Gastrocnemius medialis (tissue), 4 donors: ENCODE measurements around the gene IL31. TPM values are rescaled to one million over a fixed set of nuclear protein-coding genes. Genes with fewer than 3 reads are reported as not detected.

Experiments used
- ATAC-seq, 2 donors: fragments of 150-250 bp; one replicate each; pipeline ENCODE4 v1.9.1; 2016
- DNase-seq, 2 donors: peaks; one replicate each; pipeline ENCODE4 v3.0.0-alpha.2; 2019
- H3K27ac ChIP-seq, 4 donors: fragments of 200-600 bp; sonication (generic); 1 replicate in 1 of 4; 2 replicates in 3 of 4; pipeline ENCODE4 v1.5.1; 2016 to 2018; ENCODE audit warnings: mild to moderate bottlenecking in 2 of 4, moderate library complexity in 1 of 4
- H3K27me3 ChIP-seq, 3 donors: fragments of 200-600 bp; sonication (generic) in 2 of 3; 1 replicate in 1 of 3; 2 replicates in 2 of 3; pipeline versions ENCODE4 v1.5.1 to v1.6.0; 2016 to 2019; ENCODE audit warnings: mild to moderate bottlenecking in 1 of 3, moderate library complexity in 1 of 3
- H3K36me3 ChIP-seq, 2 donors: fragments of 200-600 bp; sonication (generic) in 1 of 2; one replicate each; pipeline ENCODE4 v1.5.1; 2017 to 2018
- H3K4me1 ChIP-seq, 2 donors: fragments of 200-600 bp; sonication (generic) in 1 of 2; one replicate each; pipeline ENCODE4 v1.5.1; 2016 to 2017; ENCODE audit warnings: mild to moderate bottlenecking in 2 of 2
- H3K4me3 ChIP-seq, 4 donors: fragments of 200-600 bp; sonication (generic) in 3 of 4; 1 replicate in 1 of 4; 2 replicates in 3 of 4; pipeline ENCODE4 v1.5.1; 2016 to 2019; ENCODE audit warnings: mild to moderate bottlenecking in 2 of 4
- H3K9me3 ChIP-seq, 3 donors: fragments of 200-600 bp; sonication (generic) in 2 of 3; 1 replicate in 1 of 3; 2 replicates in 2 of 3; pipeline ENCODE4 v1.5.1; 2016 to 2019
- POLR2A ChIP-seq, 2 donors: fragments of 450-650 bp; IDR thresholded peaks; one replicate each; pipeline ENCODE4 v1.6.1; 2017; ENCODE audit warnings: antibody characterized with exemption in 2 of 2, mild to moderate bottlenecking in 2 of 2, moderate library complexity in 2 of 2
- in situ Hi-C, 4 donors: fragments of 200-750 bp; cut with MboI; loops; one replicate each; pipeline versions ENCODE4 v1.15.0 to v1.8.0; 2017; ENCODE audit warnings: low sequenced_read_pairs in 4 of 4
- intact Hi-C: fragments of 100-400 bp; cut with DNase I; formaldehyde crosslinking; loops from one replicate; pipeline ENCODE4 v1.15.1; 2023; ENCODE audit warnings: low total_unique reads
- total RNA-seq, 4 donors: library from RNA; depleted of rRNA; stranded (reverse); fragments of >200 nt; gene quantifications; one replicate each; pipeline versions ENCODE4 v1.1.0 to v1.2.3, GENCODE V29; 2016
- TF ChIP-seq, protein P1 (sequence below), 5 experiments: fragments of 450-650 bp in 3 of 5; fragments of 200-600 bp in 2 of 5; sonication (generic) in 2 of 5; IDR thresholded peaks in 4 of 5; conservative IDR thresholded peaks in 1 of 5; 1 replicate in 4 of 5; 2 replicates in 1 of 5; pipeline ENCODE4 v1.5.1; 2016 to 2019; ENCODE audit warnings: antibody characterized with exemption in 5 of 5, mild to moderate bottlenecking in 3 of 5, moderate library complexity in 3 of 5

Gene IL31
- total RNA-seq: not detected

- no peaks in the 10 kb centered on the region for H3K36me3 ChIP-seq
- intact Hi-C loops: no loop called here
- no peak for DNase-seq
- no peak for ATAC-seq
- H3K4me3 ChIP-seq: no peak within 1 kb of the TSS
- no peaks in the 10 kb centered on the region for H3K9me3 ChIP-seq
- in situ Hi-C loops: no loop called here
- no peak within 1 kb of the TSS for H3K27ac ChIP-seq
- TF ChIP-seq, protein P1, sequence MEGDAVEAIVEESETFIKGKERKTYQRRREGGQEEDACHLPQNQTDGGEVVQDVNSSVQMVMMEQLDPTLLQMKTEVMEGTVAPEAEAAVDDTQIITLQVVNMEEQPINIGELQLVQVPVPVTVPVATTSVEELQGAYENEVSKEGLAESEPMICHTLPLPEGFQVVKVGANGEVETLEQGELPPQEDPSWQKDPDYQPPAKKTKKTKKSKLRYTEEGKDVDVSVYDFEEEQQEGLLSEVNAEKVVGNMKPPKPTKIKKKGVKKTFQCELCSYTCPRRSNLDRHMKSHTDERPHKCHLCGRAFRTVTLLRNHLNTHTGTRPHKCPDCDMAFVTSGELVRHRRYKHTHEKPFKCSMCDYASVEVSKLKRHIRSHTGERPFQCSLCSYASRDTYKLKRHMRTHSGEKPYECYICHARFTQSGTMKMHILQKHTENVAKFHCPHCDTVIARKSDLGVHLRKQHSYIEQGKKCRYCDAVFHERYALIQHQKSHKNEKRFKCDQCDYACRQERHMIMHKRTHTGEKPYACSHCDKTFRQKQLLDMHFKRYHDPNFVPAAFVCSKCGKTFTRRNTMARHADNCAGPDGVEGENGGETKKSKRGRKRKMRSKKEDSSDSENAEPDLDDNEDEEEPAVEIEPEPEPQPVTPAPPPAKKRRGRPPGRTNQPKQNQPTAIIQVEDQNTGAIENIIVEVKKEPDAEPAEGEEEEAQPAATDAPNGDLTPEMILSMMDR (IDR thresholded peaks at IDR 0.05 in 4 of 5, conservative IDR thresholded peaks at IDR 0.05 in 1 of 5): no peak
- no peak for TF ChIP-seq POLR2A (IDR thresholded peaks at IDR 0.05)
- no peaks in the 10 kb centered on the region for H3K4me1 ChIP-seq
- peaks cover 0 to 3% (median 0%) of the 10 kb centered on the region in 3 donors for H3K27me3 ChIP-seq
These were observed at the start of gene IL31 for GRCh38 chr12:122174155-122174845. TSS of gene IL31 (minus strand) at chr12:122174221. CDS start at chr12:122174172, 49 bp downstream.

- no peak for ATAC-seq
- Histone ChIP-seq H3K36me3 (peaks cover 2 to 99% of the 10 kb centered on the region in 2 donors), H3K9me3 (no peaks in the 10 kb centered on the region), H3K4me3 (no peak overlapping the region), H3K27me3 (no peaks in the 10 kb centered on the region), H3K27ac (no peak overlapping the region), H3K4me1 (no peaks in the 10 kb centered on the region)
- DNase-seq: no peak
- intact Hi-C loops: no loop called here
- in situ Hi-C loops: no loop called here
- no peak for TF ChIP-seq POLR2A (IDR thresholded peaks at IDR 0.05)
- TF ChIP-seq, protein P1 (IDR thresholded peaks at IDR 0.05 in 4 of 5, conservative IDR thresholded peaks at IDR 0.05 in 1 of 5): no peak
These were observed 42.4 kb upstream of the IL31 start for GRCh38 chr12:122216445-122216844.

- Histone ChIP-seq H3K27me3 (no peaks in the 10 kb centered on the region), H3K9me3 (no peaks in the 10 kb centered on the region), H3K36me3 (peaks cover 2 to 98% of the 10 kb centered on the region in 2 donors), H3K4me3 (no peak overlapping the region), H3K4me1 (no peaks in the 10 kb centered on the region), H3K27ac (no peak overlapping the region)
- TF ChIP-seq, protein P1 (IDR thresholded peaks at IDR 0.05 in 4 of 5, conservative IDR thresholded peaks at IDR 0.05 in 1 of 5): no peak
- TF ChIP-seq POLR2A (IDR thresholded peaks at IDR 0.05): no peak
- in situ Hi-C loops: no loop called here
- ATAC-seq (no peak), DNase-seq (no peak)
- intact Hi-C loops: no loop called here
These were observed 41.8 kb upstream of the IL31 start for GRCh38 chr12:122215771-122216170.

GRCh38 chr12:122208073-122208820 lies 34.2 kb upstream of the IL31 start:
- Histone ChIP-seq H3K27me3 (peaks cover 24 to 26% (median 25%) of the 10 kb centered on the region in 3 donors), H3K4me3 (no peak overlapping the region), H3K36me3 (peaks cover 0 to 57% of the 10 kb centered on the region in 2 donors), H3K27ac (no peak overlapping the region), H3K9me3 (no peaks in the 10 kb centered on the region), H3K4me1 (peaks cover 0 to 2% of the 10 kb centered on the region in 2 donors)
- intact Hi-C loops (no loop called here), in situ Hi-C loops (no loop called here)
- TF ChIP-seq, protein P1 (IDR thresholded peaks at IDR 0.05 in 4 of 5, conservative IDR thresholded peaks at IDR 0.05 in 1 of 5): no peak
- no peak for TF ChIP-seq POLR2A (IDR thresholded peaks at IDR 0.05)
- DNase-seq: no peak
- ATAC-seq: no peak
